Measurements from ENCODE around the gene TCTN3. TPM values are rescaled to one million over a fixed set of nuclear protein-coding genes. Genes with fewer than 3 reads are reported as not detected.

TCTN3 gene
- total and polyA plus RNA-seq, 2 of the 13 experiments (the other 11 are each of a cell fraction or from before 2014, with no cell fraction given) = 53.3 to 60.0 TPM

GRCh38 chr10:95693668-95694534 is at the start of gene TCTN3 (continued):
- TF ChIP-seq NCOA5 (CRISPR knock-in tag; IDR thresholded peaks at IDR 0.05) = no peak
- TF ChIP-seq, protein P1, sequence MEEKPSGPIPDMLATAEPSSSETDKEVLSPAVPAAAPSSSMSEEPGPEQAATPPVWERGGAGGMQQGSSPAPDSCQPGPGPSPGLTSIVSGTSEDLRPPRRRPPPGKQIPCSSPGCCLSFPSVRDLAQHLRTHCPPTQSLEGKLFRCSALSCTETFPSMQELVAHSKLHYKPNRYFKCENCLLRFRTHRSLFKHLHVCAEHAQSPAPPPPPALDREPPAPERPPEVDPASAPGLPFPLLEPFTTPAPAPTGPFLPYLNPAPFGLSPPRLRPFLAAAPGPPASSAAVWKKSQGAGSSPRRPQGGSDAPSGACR (CRISPR knock-in tag; IDR thresholded peaks at IDR 0.05) = no peak
- peak; percentile 21; the same call in 1 of the 2 replicates for TF ChIP-seq ZNF710 (CRISPR knock-in tag; IDR thresholded peaks at IDR 0.05; ENCODE audit: borderline replicate concordance)
- TF ChIP-seq FOXP4 (CRISPR knock-in tag; IDR thresholded peaks at IDR 0.05) = no peak
- TF ChIP-seq POGZ (CRISPR knock-in tag; IDR thresholded peaks at IDR 0.05) = peak; percentile 98
- TF ChIP-seq DBP (CRISPR knock-in tag; IDR thresholded peaks at IDR 0.05; ENCODE audit: not compliant biosample characterization) = no peak
- TF ChIP-seq RBFOX2 (IDR thresholded peaks at IDR 0.05; ENCODE audit: low read depth, low read length) = peak; percentile 81
- no peak for TF ChIP-seq AGO2 (optimal IDR thresholded peaks at IDR 0.05; ENCODE audit: low read depth, low read length)
- no peak for TF ChIP-seq ZNF883 (CRISPR knock-in tag; IDR thresholded peaks at IDR 0.05; ENCODE audit: not compliant biosample characterization)
- TF ChIP-seq MTA3 (CRISPR knock-in tag; IDR thresholded peaks at IDR 0.05) = no peak
- TF ChIP-seq ZNF83 (CRISPR knock-in tag; IDR thresholded peaks at IDR 0.05; ENCODE audit: borderline replicate concordance) = no peak
- no peak; the same call in 1 of the 2 replicates for TF ChIP-seq ZNF44 (CRISPR knock-in tag; IDR thresholded peaks at IDR 0.05)
- no peak for TF ChIP-seq NR1H2 (CRISPR knock-in tag; IDR thresholded peaks at IDR 0.05; ENCODE audit: borderline replicate concordance, low read depth)
- 0 out of 2 replicates have a peak, but pooled peaks have one; percentile 43 for TF ChIP-seq ATF7-NPFF (CRISPR knock-in tag; IDR thresholded peaks at IDR 0.05; ENCODE audit: low read depth)
- TF ChIP-seq, protein P2, sequence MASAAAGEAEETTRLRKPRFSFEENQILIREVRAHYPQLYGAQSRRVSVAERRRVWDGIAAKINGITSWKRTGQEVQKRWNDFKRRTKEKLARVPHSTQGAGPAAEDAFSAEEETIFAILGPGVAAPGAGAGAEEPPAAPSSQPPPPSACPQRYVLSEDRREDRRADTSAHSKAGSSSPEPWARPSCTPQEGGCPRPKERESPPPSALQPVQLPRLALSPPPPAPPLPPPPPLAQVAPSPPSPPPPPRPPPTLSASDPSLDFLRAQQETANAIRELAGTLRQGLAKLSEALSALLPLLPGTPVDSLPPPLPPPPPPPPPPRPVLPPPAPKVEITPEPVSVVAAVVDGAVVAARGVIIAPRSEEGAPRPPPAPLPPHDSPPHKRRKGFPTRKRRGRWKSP (CRISPR knock-in tag; IDR thresholded peaks at IDR 0.05) = no peak; the same call in 1 of the 2 replicates
- peak; percentile 52 for TF ChIP-seq ZNF331 (CRISPR knock-in tag; IDR thresholded peaks at IDR 0.05)
- TF ChIP-seq ZNF777 (CRISPR knock-in tag; IDR thresholded peaks at IDR 0.05) = 0 out of 2 replicates have a peak, but pooled peaks have one; percentile 60
- TF ChIP-seq MEF2D (CRISPR knock-in tag; IDR thresholded peaks at IDR 0.05) = no peak; the same call in 1 of the 2 replicates
- TF ChIP-seq ZBTB8A (CRISPR knock-in tag; IDR thresholded peaks at IDR 0.05; ENCODE audit: borderline replicate concordance, low read depth) = no peak
- no peak for TF ChIP-seq PHF5A (CRISPR knock-in tag; IDR thresholded peaks at IDR 0.05; ENCODE audit: low read depth, unreplicated experiment)
- TF ChIP-seq ZZZ3 (CRISPR knock-in tag; IDR thresholded peaks at IDR 0.05; ENCODE audit: borderline replicate concordance) = no peak

Data from HepG2 (cell line).